ENCODE data around the gene HVCN1.

HVCN1 gene

GRCh38 chr12:110698171-110698902 is 9.4 kb upstream of the HVCN1 start:
- TF ChIP-seq EZH2phosphoT487 (IDR thresholded peaks at IDR 0.05; ENCODE audit: borderline replicate concordance) = no peak
- TF ChIP-seq, protein P1, sequence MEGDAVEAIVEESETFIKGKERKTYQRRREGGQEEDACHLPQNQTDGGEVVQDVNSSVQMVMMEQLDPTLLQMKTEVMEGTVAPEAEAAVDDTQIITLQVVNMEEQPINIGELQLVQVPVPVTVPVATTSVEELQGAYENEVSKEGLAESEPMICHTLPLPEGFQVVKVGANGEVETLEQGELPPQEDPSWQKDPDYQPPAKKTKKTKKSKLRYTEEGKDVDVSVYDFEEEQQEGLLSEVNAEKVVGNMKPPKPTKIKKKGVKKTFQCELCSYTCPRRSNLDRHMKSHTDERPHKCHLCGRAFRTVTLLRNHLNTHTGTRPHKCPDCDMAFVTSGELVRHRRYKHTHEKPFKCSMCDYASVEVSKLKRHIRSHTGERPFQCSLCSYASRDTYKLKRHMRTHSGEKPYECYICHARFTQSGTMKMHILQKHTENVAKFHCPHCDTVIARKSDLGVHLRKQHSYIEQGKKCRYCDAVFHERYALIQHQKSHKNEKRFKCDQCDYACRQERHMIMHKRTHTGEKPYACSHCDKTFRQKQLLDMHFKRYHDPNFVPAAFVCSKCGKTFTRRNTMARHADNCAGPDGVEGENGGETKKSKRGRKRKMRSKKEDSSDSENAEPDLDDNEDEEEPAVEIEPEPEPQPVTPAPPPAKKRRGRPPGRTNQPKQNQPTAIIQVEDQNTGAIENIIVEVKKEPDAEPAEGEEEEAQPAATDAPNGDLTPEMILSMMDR (conservative IDR thresholded peaks at IDR 0.05; ENCODE audit: low read length) = peak; percentile 80
- no peaks in the 10 kb centered on the region for H3K9me3 ChIP-seq (ENCODE audit: insufficient read depth, low read depth, low read length)
- H4K20me1 ChIP-seq (ENCODE audit: insufficient read depth, low read length, poor library complexity, severe bottlenecking) = no peaks in the 10 kb centered on the region
- H3K27me3 ChIP-seq (ENCODE audit: insufficient read depth, low read length, poor library complexity, severe bottlenecking) = no peaks in the 10 kb centered on the region
- no peaks in the 10 kb centered on the region for H3K9me2 ChIP-seq (replicated peaks; ENCODE audit: low read depth, low read length)
- no peaks in the 10 kb centered on the region for H3K36me3 ChIP-seq (ENCODE audit: insufficient read depth, low read length)
- no peak overlapping the region for H3K9ac ChIP-seq (ENCODE audit: low read depth, low read length, poor library complexity, severe bottlenecking)
- H3K4me1 ChIP-seq (ENCODE audit: insufficient read depth, low read length, poor library complexity, severe bottlenecking) = no peaks in the 10 kb centered on the region
- H3K4me3 ChIP-seq (ENCODE audit: low read length, poor library complexity, severe bottlenecking) = no peak overlapping the region
- H3F3A ChIP-seq (ENCODE audit: low read depth) = no peaks in the 10 kb centered on the region
- no peak overlapping the region for H3K4me2 ChIP-seq (ENCODE audit: low read depth, low read length, poor library complexity, severe bottlenecking)
- H3K79me2 ChIP-seq (ENCODE audit: insufficient read depth, low read length) = no peaks in the 10 kb centered on the region
- peak overlapping the region; percentile 90 for H2AFZ ChIP-seq (ENCODE audit: low read length)

DNA sequence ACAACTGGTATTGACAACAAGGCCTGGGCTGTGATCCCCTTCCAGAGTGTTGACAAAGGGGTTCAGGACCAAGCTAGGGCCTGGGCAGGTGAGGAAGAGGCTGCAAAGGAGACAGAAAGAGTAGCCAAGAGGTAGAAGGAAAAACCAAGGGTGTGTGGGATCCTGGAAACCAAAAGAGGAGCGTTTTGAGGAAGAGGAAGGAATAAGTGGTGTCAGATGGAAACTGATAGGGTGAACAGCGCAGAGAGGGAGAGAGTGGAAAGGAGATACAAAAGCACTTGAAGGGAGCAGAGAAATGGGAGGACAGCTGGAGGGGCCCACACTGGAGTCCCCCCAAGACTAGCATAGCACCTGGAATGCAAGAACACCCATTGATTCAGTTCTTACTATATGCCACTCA is 8.3 kb upstream of the HVCN1 start:
- Histone ChIP-seq H3K9me2 (replicated peaks; ENCODE audit: low read depth, low read length) (no peaks in the 10 kb centered on the region), H3K4me2 (ENCODE audit: low read depth, low read length, poor library complexity, severe bottlenecking) (no peak overlapping the region), H3K27me3 (ENCODE audit: insufficient read depth, low read length, poor library complexity, severe bottlenecking) (no peaks in the 10 kb centered on the region), H3K4me1 (ENCODE audit: insufficient read depth, low read length, poor library complexity, severe bottlenecking) (no peaks in the 10 kb centered on the region), H2AFZ (ENCODE audit: low read length) (no peak overlapping the region), H3K79me2 (ENCODE audit: insufficient read depth, low read length) (no peaks in the 10 kb centered on the region), H3F3A (ENCODE audit: low read depth) (no peaks in the 10 kb centered on the region), H4K20me1 (ENCODE audit: insufficient read depth, low read length, poor library complexity, severe bottlenecking) (no peaks in the 10 kb centered on the region), H3K9ac (ENCODE audit: low read depth, low read length, poor library complexity, severe bottlenecking) (no peak overlapping the region), H3K9me3 (ENCODE audit: insufficient read depth, low read depth, low read length) (no peaks in the 10 kb centered on the region), H3K36me3 (ENCODE audit: insufficient read depth, low read length) (no peaks in the 10 kb centered on the region), H3K4me3 (ENCODE audit: low read length, poor library complexity, severe bottlenecking) (no peak overlapping the region)
- TF ChIP-seq EZH2phosphoT487 (IDR thresholded peaks at IDR 0.05; ENCODE audit: borderline replicate concordance) = no peak
- TF ChIP-seq, protein P1 (conservative IDR thresholded peaks at IDR 0.05; ENCODE audit: low read length) = no peak

DNA sequence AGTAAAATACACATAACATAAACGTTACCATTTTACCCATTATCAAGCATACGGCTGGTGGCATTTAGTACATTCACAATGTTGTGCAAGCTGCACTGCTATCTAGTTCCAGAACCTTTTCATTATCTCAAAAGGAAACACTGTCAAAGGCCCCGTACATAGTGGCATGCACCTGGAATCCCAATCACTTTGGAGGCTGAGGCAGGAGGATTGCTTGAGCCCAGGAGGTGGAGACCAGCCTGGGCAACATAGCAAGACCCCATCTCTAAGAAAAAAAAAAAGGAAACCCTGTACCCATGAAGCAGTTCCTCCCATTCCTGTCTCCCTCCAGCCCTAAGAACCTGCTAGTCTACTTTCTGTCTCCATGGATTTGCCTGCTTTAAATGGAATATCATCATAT is 7.4 kb upstream of the HVCN1 start:
- no peak overlapping the region for H3K4me2 ChIP-seq (ENCODE audit: low read depth, low read length, poor library complexity, severe bottlenecking)
- no peaks in the 10 kb centered on the region for H4K20me1 ChIP-seq (ENCODE audit: insufficient read depth, low read length, poor library complexity, severe bottlenecking)
- H2AFZ ChIP-seq (ENCODE audit: low read length) = no peak overlapping the region
- no peaks in the 10 kb centered on the region for H3K27me3 ChIP-seq (ENCODE audit: insufficient read depth, low read length, poor library complexity, severe bottlenecking)
- no peak overlapping the region for H3K4me3 ChIP-seq (ENCODE audit: low read length, poor library complexity, severe bottlenecking)
- TF ChIP-seq EZH2phosphoT487 (IDR thresholded peaks at IDR 0.05; ENCODE audit: borderline replicate concordance) = no peak
- TF ChIP-seq, protein P1 (conservative IDR thresholded peaks at IDR 0.05; ENCODE audit: low read length) = no peak
- H3K9ac ChIP-seq (ENCODE audit: low read depth, low read length, poor library complexity, severe bottlenecking) = no peak overlapping the region
- H3K9me3 ChIP-seq (ENCODE audit: insufficient read depth, low read depth, low read length) = no peaks in the 10 kb centered on the region
- no peaks in the 10 kb centered on the region for H3K36me3 ChIP-seq (ENCODE audit: insufficient read depth, low read length)
- no peaks in the 10 kb centered on the region for H3F3A ChIP-seq (ENCODE audit: low read depth)
- no peaks in the 10 kb centered on the region for H3K79me2 ChIP-seq (ENCODE audit: insufficient read depth, low read length)
- H3K4me1 ChIP-seq (ENCODE audit: insufficient read depth, low read length, poor library complexity, severe bottlenecking) = no peaks in the 10 kb centered on the region
- H3K9me2 ChIP-seq (replicated peaks; ENCODE audit: low read depth, low read length) = no peaks in the 10 kb centered on the region
